Suppressor macrophage treated with lipopolysaccharide for 1 hour (primary cell): Measurements from ENCODE around the gene ADAMTS12.
"Not testable (repeated sequence)": the region's sequence is repeated elsewhere in the genome, so short reads cannot be mapped to it uniquely, and the experiment has no call there.

ENCODE experiments used
- DNase-seq, 3 donors: peaks; one replicate each; pipeline ENCODE4 v3.0.0-alpha.2; 2020 to 2022

The ADAMTS12 gene

DNA sequence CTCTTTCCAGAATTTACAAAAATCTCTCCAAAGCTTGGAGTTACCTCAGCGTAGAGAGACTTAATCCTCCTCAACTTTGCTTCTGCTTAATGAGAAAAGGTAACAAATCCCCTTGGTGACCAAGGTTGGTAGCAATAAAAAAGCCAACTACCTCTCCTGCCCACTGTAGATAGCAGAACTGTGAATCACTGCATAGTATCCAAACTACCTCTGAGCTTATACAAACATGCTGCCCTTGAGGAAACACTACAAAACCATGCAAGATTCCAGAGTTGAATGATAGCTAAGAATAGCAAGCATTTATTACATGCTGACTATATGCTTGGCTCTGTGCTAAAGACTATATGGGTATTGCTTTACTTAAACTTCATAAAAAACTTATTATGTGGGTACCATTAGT is 2.8 kb upstream of the ADAMTS12 start:
- DNase-seq: no peak

DNA sequence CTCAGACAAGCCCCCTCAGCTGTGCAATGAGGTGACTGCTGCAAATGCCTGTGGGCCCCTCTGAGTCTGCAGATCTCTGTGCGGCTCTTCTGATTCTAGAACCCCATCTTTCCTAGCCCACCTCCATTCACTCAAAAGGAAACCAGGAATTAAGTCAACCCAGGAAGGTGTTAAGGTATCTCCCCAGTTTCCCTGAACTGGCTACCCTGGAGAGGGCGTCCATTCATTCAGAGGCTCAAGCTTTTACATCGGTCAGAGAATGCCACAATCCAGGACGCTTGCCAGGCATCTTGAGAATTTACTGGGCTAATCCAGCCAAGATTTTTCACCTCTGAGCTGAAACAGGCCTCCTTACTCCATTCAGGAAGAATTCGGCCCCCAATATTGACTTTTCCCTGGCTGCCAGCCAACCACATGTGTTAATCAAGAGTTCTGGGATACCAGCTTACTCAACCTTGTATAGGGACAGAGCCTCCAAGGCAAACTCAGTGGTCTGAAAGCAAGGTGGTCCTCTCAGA is 889 bp upstream of the ADAMTS12 start:
- DNase-seq: no peak

DNA sequence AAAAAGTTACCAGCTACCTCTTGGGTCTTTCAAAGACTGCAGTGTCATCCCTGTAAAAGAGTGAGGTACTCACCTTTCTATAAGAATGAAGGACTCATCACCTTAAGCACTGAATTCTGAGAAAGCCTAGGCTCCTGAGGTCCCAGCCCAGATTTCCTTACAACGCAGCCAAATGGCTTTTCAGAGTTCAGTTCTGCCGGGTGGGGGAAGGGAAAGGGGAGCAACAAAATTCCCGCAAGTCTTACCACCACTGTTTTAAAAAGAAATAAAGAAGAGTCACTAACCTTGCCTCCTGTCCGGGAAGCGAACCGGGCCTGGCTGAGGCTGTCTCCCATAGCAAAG is 373 bp downstream of the ADAMTS12 start:
- no peak for DNase-seq

DNA sequence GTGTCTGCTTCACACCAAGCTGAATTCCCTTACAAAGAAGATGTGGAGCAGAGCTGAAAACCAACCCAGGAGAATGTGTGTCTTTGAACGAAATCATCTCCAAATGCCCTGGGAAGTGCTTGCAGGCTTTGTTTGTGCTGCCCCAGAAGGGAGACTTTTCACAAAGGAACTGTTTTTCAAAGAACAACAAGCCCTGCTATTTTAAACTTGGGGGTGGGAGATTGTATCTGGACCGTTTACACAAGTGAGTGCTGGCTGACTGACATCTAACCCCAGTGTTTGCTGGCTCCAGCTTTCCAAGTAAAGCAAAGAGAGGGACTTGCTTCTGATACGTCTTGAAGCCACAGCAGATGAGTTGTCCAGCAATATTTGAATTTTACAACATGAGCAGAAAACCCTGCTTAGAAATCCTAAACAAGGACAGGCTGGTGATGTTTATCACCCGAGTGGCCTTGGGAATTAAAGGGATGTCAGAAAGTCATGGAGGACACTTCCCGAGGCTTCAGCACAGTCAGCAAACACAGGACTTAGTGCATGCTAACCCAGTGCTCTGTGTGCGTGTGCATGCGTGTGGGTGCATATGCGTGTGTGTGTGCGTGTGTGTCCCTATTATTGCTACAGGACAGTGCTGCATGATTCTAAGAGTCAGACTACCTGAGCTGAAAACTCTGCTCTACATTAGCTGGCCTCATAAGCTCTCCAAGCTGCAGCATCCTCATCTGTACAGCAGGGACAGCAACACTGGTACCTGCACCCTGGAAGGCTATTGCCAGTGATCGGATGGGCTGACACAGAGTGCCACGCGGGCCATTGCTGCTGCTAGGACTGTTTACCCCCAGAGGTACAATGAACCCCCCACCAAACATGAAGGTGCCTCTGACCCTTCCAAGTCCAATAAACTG is 1.4 kb downstream of the ADAMTS12 start:
- no peak for DNase-seq

DNA sequence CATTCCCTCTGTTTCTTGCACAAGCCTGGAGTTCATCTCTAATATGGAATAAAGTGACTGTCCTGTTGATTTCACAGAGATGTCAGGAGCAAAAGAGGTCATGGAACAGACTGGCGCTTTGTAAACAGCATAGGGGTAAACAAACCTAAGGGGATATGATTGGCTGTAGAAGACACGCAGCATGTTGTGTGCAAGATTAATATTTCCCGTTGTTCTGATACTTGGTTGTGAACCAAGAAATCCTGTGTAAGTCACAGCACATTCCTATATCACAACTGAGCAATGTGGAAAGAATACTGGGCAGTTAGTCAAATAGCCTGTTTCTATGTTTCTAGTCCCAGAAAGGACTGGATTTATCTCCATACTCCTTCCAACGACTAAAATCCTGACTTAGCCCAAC is 3.2 kb downstream of the ADAMTS12 start:
- no peak for DNase-seq

DNA sequence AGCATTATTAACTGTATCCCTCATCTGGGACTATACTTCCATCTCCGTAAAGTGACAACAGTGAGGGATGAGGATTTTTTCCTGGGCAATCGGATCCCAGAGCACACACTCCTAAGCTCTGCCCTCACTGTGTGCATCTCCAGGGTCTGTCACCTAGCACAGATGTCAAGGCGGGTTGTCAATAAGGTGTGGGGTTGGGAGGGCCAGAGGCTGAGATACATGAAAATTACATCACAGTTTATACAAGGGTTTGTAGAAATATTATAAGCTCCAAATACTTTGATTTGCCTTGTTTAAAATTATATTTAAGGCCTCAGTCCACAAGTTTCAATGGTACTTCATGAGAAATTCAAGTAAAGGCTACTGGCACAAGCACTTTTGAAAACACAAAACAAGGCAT is 4.5 kb downstream of the ADAMTS12 start:
- DNase-seq: no peak

DNA sequence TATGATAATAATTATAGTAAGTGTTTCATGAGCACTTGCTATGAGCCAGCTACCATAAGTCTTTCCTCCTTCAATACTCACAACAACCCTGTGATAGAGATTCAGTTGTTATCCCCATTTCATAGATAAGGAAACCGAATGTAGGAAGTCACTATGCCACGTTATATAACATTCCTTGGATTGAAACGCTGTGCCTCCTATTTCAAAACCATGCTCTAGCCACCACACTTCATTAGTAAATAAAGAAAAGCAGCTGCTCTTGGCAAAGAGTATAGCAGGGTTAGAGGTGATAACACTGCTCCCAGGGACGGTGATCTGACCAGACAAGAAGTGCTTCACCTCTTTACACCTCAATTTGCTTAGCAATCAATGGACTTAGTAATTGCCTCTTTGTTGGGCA is 5.5 kb downstream of the ADAMTS12 start:
- no peak for DNase-seq

DNA sequence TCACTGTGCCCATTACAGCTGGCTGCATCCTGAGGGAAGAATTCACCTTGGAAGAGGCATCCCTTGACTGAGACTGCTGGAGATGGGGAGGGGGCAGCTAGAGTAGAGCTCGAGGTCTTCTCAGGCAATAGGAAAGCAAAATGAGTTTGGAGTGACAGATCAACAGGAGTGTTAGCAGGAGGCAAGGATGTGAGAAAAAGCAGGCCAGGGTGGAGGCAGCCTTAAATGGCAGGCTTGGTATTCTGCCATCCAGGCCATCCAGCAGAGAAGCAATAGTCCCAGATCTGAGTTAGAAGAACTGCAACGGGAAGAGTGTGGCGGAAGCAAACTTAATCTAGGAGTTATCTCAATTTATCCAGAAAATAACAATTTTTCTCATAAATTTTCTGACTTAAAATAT is 6.1 kb downstream of the ADAMTS12 start:
- DNase-seq: no peak

DNA sequence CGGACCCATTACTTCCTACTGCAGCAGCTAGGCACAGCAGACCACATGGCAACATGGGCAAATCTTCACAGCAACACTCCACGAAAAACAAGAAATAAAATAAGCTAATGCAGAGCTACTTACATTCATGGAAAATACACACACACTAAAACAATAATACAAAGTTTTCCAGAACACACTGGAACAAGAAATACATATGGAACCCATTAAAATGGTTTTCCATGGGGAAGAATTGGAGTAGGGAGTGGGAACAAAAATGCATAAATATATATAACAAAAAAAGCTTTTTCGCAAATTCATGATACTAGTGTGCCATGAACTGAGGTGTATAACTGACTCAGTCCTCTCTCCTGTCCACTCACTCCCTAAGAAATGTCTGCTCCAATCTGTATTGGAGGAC is 8.3 kb downstream of the ADAMTS12 start:
- DNase-seq: no peak

DNA sequence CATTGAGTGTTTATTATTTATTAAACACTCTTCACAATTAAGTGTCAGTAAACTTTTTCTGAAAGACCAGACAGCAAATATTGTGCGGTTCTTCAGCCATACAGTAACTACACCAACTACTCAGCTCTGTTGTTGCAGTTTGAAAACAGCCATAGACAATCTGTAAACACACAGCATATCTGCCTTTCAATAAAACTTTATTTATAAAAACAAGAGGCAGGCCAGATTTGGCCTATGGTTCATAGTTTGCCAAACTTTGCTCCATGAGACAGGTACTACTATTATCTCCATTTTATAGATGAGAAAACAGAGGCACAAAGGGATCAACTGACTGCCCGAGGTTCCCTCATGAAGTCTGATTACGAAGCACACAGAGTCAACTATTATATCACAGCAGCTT is 11.5 kb downstream of the ADAMTS12 start:
- no peak for DNase-seq

DNA sequence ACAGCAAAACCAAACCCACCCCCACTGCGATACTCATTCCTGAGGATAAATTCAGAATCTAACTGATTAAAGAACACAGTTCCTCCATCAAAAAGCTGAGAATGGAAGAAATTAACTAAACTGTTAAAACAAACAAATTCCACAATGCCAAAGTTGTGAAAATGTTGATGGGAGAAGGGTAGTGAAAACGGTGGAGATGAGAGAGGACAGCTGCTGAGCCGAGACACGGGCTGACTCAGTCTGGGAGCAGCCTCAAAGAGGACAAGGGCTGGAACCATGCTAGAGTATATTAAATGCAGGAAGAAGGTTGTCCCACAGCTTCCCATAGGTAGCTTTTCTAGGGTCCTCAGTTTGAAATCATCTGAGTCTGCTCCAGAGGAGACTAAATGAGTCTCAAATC is 14.3 kb downstream of the ADAMTS12 start:
- no peak for DNase-seq

DNA sequence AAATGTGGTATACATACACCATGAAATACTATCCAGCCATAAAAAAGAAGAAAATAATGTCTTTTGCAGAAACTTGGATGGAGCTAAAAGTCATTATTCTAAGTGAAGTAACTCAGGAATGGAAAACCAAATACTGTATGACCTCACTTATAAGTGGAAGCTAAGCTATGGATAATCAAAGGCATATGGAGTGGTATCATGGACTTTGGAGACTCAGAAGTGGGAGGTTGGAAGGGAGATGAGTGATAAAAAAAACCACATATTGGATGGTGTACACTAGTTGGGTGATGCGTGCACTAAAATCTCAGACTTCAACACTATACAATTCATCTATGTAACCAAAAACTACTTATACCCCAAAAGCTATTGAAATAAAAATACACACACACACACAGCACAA is 24.5 kb downstream of the ADAMTS12 start:
- no peak for DNase-seq

DNA sequence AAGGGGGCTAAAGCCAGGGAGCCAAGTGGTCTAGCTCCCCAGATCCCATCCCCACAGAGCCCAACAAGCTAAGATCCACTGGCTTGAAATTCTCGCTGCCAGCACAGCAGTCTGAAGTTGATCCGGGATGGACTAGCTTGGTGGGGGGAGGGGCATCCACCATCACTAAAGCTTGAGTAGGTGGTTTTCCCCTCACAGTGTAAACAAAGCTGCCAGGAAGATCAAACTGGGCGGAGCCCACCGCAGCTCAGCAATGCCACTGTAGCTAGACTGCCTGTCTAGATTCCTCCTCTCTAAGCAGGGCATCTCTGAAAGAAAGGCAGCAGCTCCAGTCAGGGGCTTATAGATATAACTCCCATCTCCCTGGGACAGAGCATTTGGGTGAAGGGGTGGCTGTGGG is 32.6 kb downstream of the ADAMTS12 start:
- DNase-seq: not testable (repeated sequence)

DNA sequence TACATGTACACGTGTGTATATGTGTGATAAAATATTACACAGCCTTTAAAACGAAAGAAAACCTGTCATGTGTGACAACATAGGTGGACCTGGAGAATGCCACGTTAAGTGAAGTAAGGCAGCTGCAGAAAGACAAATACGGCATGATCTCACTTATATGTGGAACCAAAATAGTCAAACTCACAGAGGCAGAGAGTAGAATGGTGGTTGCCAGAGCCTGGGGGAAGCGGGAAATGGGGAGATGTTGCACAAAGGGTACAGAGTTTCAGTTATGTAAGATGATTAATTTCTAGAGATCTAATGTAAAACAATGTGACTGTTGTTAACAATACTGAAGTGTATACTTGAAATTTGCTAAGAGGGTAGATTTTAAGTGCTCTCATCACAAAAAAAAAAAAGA is 34.8 kb downstream of the ADAMTS12 start:
- DNase-seq: no peak

DNA sequence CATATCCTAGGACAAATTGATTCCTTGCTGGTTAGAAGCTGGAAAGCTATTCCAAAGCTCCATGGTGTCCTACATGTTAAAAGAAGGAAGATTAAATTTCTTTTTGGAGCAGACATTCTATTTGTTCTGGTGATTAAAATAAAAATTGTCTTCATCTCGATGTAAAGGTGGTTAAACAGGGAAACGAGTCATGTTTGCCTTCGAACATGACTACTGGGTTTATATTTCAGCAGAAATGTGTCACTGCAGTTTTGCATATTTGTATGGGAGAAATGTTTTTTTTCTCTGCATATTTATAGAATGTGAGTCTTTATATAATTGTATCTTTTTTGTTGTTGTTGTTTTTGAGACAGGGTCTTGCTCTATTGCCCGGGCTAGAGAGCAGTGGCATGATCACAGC is 36.4 kb downstream of the ADAMTS12 start:
- DNase-seq: no peak

DNA sequence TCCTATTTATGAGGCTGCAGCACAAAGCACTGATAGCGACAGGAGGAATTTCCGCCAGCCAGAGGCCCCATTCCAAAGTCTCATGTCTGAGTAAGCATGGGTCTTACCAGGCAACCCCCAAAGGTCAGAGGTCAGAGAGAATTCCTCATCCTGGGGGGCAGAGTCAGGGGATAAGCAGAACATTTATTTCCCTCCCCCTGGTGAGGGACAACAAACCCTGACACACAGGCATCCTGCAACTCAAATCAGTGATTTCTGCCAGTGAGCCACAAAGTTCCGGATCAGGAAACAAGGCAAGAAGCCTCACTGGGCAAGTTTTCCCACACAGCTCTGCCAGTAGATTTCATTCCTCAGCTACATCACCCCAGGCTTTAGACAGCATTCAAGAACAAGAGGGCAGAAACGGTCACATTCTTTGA is 37.0 kb downstream of the ADAMTS12 start:
- no peak for DNase-seq

DNA sequence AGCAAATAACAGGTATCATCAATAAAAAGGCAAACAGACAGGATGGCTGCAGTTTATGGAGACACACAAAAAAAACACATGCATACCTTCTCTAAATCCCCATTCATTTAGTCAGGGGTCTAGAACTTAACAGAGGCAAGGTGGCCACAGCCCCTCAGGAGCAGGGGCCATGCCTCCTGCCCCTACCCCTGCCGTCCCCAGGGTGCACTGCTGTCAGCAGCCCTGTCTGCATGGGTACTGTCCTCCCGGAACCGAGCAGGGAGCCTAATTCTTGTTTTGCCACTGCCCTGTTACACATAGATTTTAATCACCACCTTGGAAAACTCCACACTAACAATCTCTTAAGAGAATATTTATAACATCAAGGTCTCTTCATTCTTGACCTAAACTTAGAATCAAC is 39.0 kb downstream of the ADAMTS12 start:
- no peak for DNase-seq

DNA sequence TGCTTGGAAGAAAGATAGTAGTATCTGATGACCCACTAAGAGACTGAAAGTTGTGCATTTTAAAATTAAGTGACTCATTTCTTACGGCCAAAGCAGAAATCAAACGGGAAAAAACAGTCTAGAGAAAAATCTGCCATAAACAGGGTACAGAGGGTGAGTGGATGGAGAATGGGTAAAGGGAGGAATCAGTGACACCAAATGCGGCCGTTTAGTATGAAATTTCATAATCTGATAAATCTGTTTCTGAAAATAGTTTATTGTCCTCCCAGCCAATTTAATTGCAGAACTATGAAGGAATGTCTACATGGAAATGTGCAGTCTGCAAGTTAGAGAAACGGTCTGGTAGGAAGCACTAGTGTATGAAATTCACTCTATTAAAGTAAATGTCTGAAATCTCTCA is 39.5 kb downstream of the ADAMTS12 start:
- DNase-seq: no peak

DNA sequence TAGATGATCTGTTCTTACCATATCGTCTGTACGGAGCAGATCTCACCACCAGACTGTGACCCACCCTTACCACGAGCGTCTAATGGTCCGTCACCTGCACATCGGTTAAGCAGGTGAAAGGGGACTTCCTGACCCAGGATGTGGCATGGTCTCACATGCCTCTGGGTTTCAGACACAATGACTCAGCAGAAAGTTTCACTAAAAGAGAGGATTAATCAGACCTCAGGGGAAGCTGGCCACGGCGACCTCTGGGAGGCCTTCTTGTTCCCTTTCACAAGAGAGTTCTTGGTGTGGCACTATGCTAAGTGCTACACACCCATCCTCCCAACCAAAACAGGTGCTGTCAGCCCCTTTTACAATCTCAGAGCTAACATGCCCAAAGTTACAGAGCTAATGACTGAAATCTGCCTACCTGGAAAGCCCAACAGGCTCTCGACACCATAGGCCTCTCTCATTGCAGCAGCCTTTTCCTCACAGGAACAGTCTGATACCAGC is 41.6 kb downstream of the ADAMTS12 start:
- no peak for DNase-seq

DNA sequence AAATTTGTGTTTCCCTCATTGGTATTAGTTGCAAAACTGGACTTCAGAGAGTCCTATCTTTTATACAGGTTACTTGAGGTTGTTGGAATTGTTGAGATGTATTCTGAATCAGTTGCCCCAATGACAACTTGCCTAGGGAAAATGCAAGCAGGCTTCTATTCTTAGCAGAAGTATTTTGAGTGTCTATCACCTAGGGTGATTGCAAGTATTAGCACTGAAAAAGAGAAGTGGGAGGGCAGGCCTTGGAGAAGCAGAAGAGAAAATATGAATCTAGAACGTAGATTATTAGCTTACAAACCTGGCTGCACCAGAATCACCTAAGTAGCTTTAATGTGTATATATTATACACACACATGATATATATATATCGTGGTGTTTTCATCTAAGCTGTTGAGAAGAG is 43.2 kb downstream of the ADAMTS12 start:
- no peak for DNase-seq

DNA sequence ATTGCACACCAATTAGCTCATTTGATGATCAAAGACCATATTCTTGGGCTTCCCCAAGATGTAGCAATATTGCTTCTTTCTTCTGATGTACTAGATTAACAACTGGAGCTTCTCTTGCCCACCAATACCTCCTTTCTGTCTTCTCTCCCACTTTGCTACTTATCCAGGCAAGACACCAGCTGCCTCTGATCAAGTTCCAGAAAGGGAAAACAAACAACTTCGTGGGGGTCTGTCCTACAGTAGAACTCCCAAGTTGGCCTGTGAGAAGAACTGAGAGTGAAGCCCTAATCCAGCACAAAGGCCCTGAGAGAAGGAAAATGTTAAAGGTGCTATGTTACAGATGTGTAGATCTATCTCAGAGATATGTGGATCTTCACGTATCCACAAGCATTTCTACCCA is 44.9 kb downstream of the ADAMTS12 start:
- DNase-seq: no peak

DNA sequence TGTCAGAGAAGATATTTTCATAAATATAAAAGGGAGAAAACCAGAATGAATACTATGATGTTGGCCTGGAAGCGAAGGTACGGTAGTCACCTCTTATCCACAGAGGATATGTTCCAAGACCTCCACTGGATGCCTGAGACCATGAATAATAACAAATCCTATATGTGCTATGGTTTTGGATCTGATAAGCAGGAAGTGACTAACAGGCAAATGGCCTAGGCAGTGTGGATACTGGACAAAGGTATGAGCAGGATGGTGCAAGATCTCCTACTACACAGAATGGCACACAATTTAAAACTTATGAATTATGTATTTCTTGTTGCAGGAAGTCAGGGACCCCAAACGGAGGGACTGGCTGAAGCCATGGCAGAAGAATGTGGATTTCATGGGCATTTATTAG is 48.2 kb downstream of the ADAMTS12 start:
- DNase-seq: no peak

DNA sequence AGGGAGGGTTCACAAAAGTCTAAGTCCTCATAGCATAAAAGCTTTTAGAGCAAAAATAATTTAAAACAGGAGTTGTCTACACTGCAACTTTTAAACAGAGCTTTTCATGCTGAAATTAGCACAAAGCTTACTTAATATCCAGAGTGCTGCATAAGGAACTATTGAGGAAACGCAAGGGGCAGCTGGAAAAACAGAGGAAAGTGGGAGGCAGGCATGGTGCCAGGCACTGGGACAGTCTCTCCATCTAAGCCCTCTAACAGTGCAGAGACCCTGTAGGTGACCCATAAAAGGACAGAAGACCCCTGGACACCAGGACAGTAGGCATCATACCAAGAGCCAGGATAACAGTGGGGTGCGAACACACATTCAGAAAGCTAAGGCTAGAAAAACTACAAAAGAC is 49.3 kb downstream of the ADAMTS12 start:
- no peak for DNase-seq

DNA sequence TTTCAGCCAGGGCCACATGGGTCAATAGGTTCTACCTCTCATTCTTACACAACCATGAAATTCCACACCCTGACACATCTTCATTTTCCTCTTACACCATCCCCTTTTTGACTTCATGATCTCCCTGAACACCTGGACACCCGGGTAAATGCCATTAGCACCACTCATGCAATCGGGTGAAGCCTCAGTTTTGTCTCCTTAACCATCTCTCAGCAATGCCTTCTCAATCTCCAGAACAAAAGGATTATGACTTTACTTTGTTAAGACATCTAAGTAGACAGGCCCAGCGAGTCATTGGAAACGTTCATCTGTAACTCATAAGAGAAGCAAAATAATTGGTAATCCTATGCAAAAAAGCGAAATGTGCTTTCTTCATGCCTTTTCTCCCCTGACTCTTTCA is 49.9 kb downstream of the ADAMTS12 start:
- no peak for DNase-seq
